Measurements from ENCODE around the gene ZDHHC3.

GRCh38 chr3:44960387-44961026, 15.5 kb downstream of the ZDHHC3 start:
- TF ChIP-seq, protein P1, sequence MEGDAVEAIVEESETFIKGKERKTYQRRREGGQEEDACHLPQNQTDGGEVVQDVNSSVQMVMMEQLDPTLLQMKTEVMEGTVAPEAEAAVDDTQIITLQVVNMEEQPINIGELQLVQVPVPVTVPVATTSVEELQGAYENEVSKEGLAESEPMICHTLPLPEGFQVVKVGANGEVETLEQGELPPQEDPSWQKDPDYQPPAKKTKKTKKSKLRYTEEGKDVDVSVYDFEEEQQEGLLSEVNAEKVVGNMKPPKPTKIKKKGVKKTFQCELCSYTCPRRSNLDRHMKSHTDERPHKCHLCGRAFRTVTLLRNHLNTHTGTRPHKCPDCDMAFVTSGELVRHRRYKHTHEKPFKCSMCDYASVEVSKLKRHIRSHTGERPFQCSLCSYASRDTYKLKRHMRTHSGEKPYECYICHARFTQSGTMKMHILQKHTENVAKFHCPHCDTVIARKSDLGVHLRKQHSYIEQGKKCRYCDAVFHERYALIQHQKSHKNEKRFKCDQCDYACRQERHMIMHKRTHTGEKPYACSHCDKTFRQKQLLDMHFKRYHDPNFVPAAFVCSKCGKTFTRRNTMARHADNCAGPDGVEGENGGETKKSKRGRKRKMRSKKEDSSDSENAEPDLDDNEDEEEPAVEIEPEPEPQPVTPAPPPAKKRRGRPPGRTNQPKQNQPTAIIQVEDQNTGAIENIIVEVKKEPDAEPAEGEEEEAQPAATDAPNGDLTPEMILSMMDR (IDR thresholded peaks at IDR 0.05; ENCODE audit: borderline replicate concordance, extremely low read depth, low read length, poor library complexity, severe bottlenecking) = no peak
- no peak for TF ChIP-seq EZH2 (IDR thresholded peaks at IDR 0.05; ENCODE audit: borderline replicate concordance, low read depth, low read length, severe bottlenecking)

Data from DND-41 (cell line).